SK-N-SH (cell line): ENCODE measurements around the gene MTCH2. TPM values are rescaled to one million over a fixed set of nuclear protein-coding genes. Genes with fewer than 3 reads are reported as not detected.

Experiments
- CTCF ChIA-PET: fragments of 300-600, 350-600 bp; formaldehyde crosslinking; extraction: SDS; loops from one replicate; lab custom pipeline; 2021; lab: Yijun Ruan, JAX
- POLR2A ChIA-PET: fragments of 350-600 bp; sonication (Branson Sonifier 250); formaldehyde crosslinking; extraction: SDS; loops from one replicate; lab custom pipeline; 2020; ENCODE audit warnings: antibody characterized with exemption, inconsistent platforms; lab: Yijun Ruan, JAX
- DNase-seq: peaks from one replicate; pipeline ENCODE4 v3.0.0; 2012
- H2AFZ ChIP-seq: fragments of 200-600 bp; sonication (generic); 2 replicates; pipeline ENCODE4 v1.8.1; 2016; ENCODE audit warnings: antibody characterized with exemption, mild to moderate bottlenecking, low read depth
- H3F3A ChIP-seq: fragments of 200-600 bp; sonication (generic); replicated peaks from 2 replicates; pipeline ENCODE3; 2016; ENCODE audit warnings: antibody characterized with exemption, mild to moderate bottlenecking; ENCODE audit not compliant: insufficient read depth
- H3K27ac ChIP-seq, 2 experiments: fragments of 200-500 bp in 1 of 2; fragments of 200-600 bp in 1 of 2; sonication (Bioruptor generic) in 1 of 2; sonication (generic), shearing (Covaris generic) in 1 of 2; 2 replicates each; pipeline versions ENCODE4 v1.5.1 to v1.6.1; 2014 to 2016; ENCODE audit warnings: low read depth in 2 of 2, inconsistent platforms in 1 of 2, low read length in 1 of 2, mild to moderate bottlenecking in 1 of 2, mixed read lengths in 1 of 2
- H3K27me3 ChIP-seq: fragments of 200-600 bp; sonication (generic), shearing (Covaris generic); 2 replicates; pipeline ENCODE4 v1.6.1; 2016; ENCODE audit warnings: mixed run types; ENCODE audit not compliant: insufficient read depth
- H3K36me3 ChIP-seq, 2 experiments: fragments of 200-500 bp in 1 of 2; fragments of 200-600 bp in 1 of 2; sonication (Bioruptor generic) in 1 of 2; sonication (generic) in 1 of 2; replicated peaks in 1 of 2; 2 replicates each; pipeline versions ENCODE3 to v1.5.1; 2014 to 2016; ENCODE audit warnings: low read length in 1 of 2, mild to moderate bottlenecking in 1 of 2; ENCODE audit not compliant: insufficient read depth in 2 of 2, control insufficient read depth in 1 of 2
- H3K4me1 ChIP-seq, 2 experiments: fragments of 200-500 bp in 1 of 2; fragments of 200-600 bp in 1 of 2; sonication (Bioruptor generic) in 1 of 2; sonication (generic), shearing (Covaris generic) in 1 of 2; 2 replicates each; pipeline versions ENCODE4 v1.5.1 to v1.6.1; 2014 to 2016; ENCODE audit warnings: low read depth in 1 of 2, low read length in 1 of 2, mixed run types in 1 of 2; ENCODE audit not compliant: insufficient read depth in 2 of 2, control insufficient read depth in 1 of 2
- H3K4me2 ChIP-seq: fragments of 200-600 bp; sonication (generic), shearing (Covaris generic); 2 replicates; pipeline ENCODE4 v1.6.1; 2017; ENCODE audit warnings: mixed run types
- H3K4me3 ChIP-seq, 2 experiments: fragments of 200-500 bp in 1 of 2; fragments of 200-600 bp in 1 of 2; sonication (Bioruptor generic) in 1 of 2; sonication (generic), shearing (Covaris generic) in 1 of 2; 2 replicates each; pipeline versions ENCODE4 v1.5.1 to v1.8.1; 2014 to 2016; ENCODE audit warnings: low read depth in 2 of 2, inconsistent platforms in 1 of 2, low read length in 1 of 2, mild to moderate bottlenecking in 1 of 2, mixed read lengths in 1 of 2, moderate library complexity in 1 of 2
- H3K79me2 ChIP-seq: fragments of 200-600 bp; sonication (generic); 2 replicates; pipeline ENCODE4 v1.8.1; 2017; ENCODE audit warnings: mild to moderate bottlenecking; ENCODE audit not compliant: insufficient read depth
- H3K9ac ChIP-seq: fragments of 200-600 bp; sonication (generic); 2 replicates; pipeline ENCODE4 v1.6.1; 2017; ENCODE audit warnings: mixed run types
- H3K9me2 ChIP-seq: fragments of 200-600 bp; sonication (generic); 2 replicates; pipeline ENCODE4 v1.6.1; 2017; ENCODE audit warnings: mixed run types
- H3K9me3 ChIP-seq: fragments of 200-600 bp; sonication (generic); 2 replicates; pipeline ENCODE4 v1.6.1; 2017; ENCODE audit warnings: mixed run types, mild to moderate bottlenecking, moderate library complexity
- H4K20me1 ChIP-seq: fragments of 200-600 bp; sonication (generic); 2 replicates; pipeline ENCODE4 v1.6.1; 2017; ENCODE audit warnings: mild to moderate bottlenecking, mixed run types; ENCODE audit not compliant: insufficient read depth
- GATA2 ChIP-seq: sonication (generic); formaldehyde crosslinking; IDR thresholded peaks from 2 replicates; pipeline ENCODE4 v1.5.0; 2020; ENCODE audit warnings: mild to moderate bottlenecking, missing genetic modification reagents
- IRF3 ChIP-seq: fragments of 150-350 bp; IDR thresholded peaks from 2 replicates; pipeline ENCODE4 v1.6.1; 2016; ENCODE audit warnings: mild to moderate bottlenecking, low read depth, low read length
- NRF1 ChIP-seq: IDR thresholded peaks from 2 replicates; pipeline ENCODE4 v1.6.1; 2012; ENCODE audit warnings: low read depth, mild to moderate bottlenecking, low read length
- RAD21 ChIP-seq: IDR thresholded peaks from 2 replicates; pipeline ENCODE4 v1.6.1; 2012; ENCODE audit warnings: mild to moderate bottlenecking, low read length
- RXRA ChIP-seq: IDR thresholded peaks from 2 replicates; pipeline ENCODE4 v1.4.0; 2012; ENCODE audit warnings: low read depth, mild to moderate bottlenecking, borderline replicate concordance
- SIN3A ChIP-seq: IDR thresholded peaks from 2 replicates; pipeline ENCODE4 v1.6.1; 2012; ENCODE audit warnings: low read depth, mild to moderate bottlenecking, low read length, moderate library complexity, borderline replicate concordance
- SMC3 ChIP-seq: IDR thresholded peaks from 2 replicates; pipeline ENCODE4 v1.6.1; 2012; ENCODE audit warnings: low read depth, low read length, improper control_type of control experiment
- TCF12 ChIP-seq: IDR thresholded peaks from 2 replicates; pipeline ENCODE4 v1.4.0; 2012
- TEAD4 ChIP-seq: IDR thresholded peaks from 2 replicates; pipeline ENCODE4 v1.4.0; 2012; ENCODE audit warnings: mild to moderate bottlenecking, borderline replicate concordance; ENCODE audit not compliant: insufficient read depth
- WGBS: methylation state at CpG from one replicate; pipeline ENCODE4 v1.1.6; 2017; ENCODE audit warnings: low lambda C conversion rate; 5-methylcytosine and 5-hydroxymethylcytosine counted together
- polyA plus RNA-seq, 3 experiments: library from polyadenylated mRNA; depleted of rRNA; stranded (reverse); fragments of >200 nt; gene quantifications; 2 replicates each; pipeline ENCODE4 v1.2.3, GENCODE V29; 2012
- TF ChIP-seq, protein P1 (sequence below): IDR thresholded peaks from 2 replicates; pipeline ENCODE4 v1.4.0; 2012; ENCODE audit warnings: low read depth, borderline replicate concordance
- TF ChIP-seq, protein P2 (sequence below): fragments of 150-350 bp; IDR thresholded peaks from 2 replicates; pipeline ENCODE4 v1.6.1; 2017; ENCODE audit warnings: antibody characterized with exemption, low read length, low read depth, borderline replicate concordance
- TF ChIP-seq, protein P3 (sequence below): fragments of 200-600 bp; sonication (generic); IDR thresholded peaks from 2 replicates; pipeline ENCODE4 v1.6.1; 2017; ENCODE audit warnings: antibody characterized with exemption, mild to moderate bottlenecking, moderate library complexity

The MTCH2 gene
- polyA plus RNA-seq, 1 of the 3 experiments (the other 2 are of a cell fraction): 132 TPM

DNA sequence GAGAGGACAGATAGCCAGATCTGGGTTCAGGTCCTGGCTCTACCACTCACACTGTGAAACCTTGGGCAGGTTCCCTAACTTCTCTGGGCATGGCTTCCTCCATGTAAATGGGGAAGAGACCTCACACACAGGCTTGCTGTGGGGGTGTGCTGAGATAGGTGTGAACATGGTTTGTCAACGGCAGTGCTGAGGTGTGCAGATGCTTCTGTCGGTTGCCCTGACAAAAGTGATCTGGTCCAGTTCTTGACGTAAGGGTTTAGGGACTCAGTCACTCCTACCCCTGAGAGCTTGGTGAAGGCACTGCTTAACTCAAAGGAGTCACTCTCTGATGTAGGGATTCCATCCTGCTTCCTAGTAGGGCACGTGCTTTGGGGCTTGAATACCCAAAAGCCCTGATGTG, 50.1 kb downstream of the MTCH2 start:
- H3K9ac ChIP-seq: no peak overlapping the region
- WGBS: 85% methylated on average over 4 of the region's 4 CpGs
- H3K27ac ChIP-seq: no peak overlapping the region
- H2AFZ ChIP-seq: no peak overlapping the region
- no peak for TF ChIP-seq RXRA
- TF ChIP-seq, protein P1, sequence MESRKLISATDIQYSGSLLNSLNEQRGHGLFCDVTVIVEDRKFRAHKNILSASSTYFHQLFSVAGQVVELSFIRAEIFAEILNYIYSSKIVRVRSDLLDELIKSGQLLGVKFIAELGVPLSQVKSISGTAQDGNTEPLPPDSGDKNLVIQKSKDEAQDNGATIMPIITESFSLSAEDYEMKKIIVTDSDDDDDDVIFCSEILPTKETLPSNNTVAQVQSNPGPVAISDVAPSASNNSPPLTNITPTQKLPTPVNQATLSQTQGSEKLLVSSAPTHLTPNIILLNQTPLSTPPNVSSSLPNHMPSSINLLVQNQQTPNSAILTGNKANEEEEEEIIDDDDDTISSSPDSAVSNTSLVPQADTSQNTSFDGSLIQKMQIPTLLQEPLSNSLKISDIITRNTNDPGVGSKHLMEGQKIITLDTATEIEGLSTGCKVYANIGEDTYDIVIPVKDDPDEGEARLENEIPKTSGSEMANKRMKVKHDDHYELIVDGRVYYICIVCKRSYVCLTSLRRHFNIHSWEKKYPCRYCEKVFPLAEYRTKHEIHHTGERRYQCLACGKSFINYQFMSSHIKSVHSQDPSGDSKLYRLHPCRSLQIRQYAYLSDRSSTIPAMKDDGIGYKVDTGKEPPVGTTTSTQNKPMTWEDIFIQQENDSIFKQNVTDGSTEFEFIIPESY: no peak
- TF ChIP-seq RAD21: no peak
- TF ChIP-seq NRF1: no peak
- TF ChIP-seq IRF3: no peak
- TF ChIP-seq, all 33 proteins: peak for 0
- DNase-seq: no peak
- ChIA-PET POLR2A (no interaction called here), CTCF (interaction anchor here (0.9 to 1.1 kb wide), 2 partner anchors 25 to 40 kb away, joined by 3 read pairs; no protein-coding TSS in a partner anchor)
- Histone ChIP-seq H3K79me2 (no peaks in the 10 kb centered on the region), H3K9me2 (no peaks in the 10 kb centered on the region), H3K4me1 (peaks cover 0 to 9% of the 10 kb centered on the region in 2 experiments; a peak in 1 of 4 replicates), H3K4me2 (no peak overlapping the region), H3K4me3 (no peak overlapping the region), H3K9me3 (no peaks in the 10 kb centered on the region), H3F3A (no peaks in the 10 kb centered on the region), H3K36me3 (no peaks in the 10 kb centered on the region), H3K27me3 (peaks cover 13% of the 10 kb centered on the region; the same call in 1 of the 2 replicates), H4K20me1 (no peaks in the 10 kb centered on the region)

DNA sequence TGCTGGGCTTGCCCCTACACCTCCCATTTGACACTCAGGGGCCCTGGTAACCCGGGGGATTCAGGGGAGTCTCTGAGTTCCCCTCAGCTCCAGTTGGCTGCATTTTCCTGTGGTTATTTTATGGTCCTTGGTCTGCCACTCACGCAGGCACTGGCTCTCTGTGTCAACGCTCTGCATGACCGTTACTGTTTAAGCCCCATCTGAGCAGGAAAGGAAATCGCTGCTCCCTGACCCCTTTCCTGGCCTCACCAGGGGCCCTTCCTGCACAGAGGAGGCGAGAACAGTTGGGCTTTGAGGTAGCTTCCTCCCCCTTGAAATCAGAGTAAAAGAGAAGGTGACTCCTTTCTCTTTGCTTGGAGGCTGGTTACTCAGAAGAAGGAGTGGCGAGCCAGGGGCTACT, 50.6 kb downstream of the MTCH2 start:
- Histone ChIP-seq H3K4me3 (no peak overlapping the region), H3K27ac (no peak overlapping the region), H4K20me1 (no peaks in the 10 kb centered on the region), H3K4me1 (peaks cover 0 to 9% of the 10 kb centered on the region in 2 experiments; a peak in 1 of 4 replicates), H3K36me3 (no peaks in the 10 kb centered on the region), H3K4me2 (no peak overlapping the region), H3F3A (no peaks in the 10 kb centered on the region), H3K9ac (no peak overlapping the region), H3K9me3 (no peaks in the 10 kb centered on the region), H3K27me3 (peaks cover 13% of the 10 kb centered on the region; the same call in 1 of the 2 replicates), H3K9me2 (no peaks in the 10 kb centered on the region), H2AFZ (no peak overlapping the region), H3K79me2 (no peaks in the 10 kb centered on the region)
- POLR2A ChIA-PET: no interaction called here
- CTCF ChIA-PET: interaction anchor here (1.1 kb wide), 1 partner anchor 26 kb away, joined by 3 read pairs; no protein-coding TSS in a partner anchor
- TF ChIP-seq TEAD4: no peak
- TF ChIP-seq, protein P2, sequence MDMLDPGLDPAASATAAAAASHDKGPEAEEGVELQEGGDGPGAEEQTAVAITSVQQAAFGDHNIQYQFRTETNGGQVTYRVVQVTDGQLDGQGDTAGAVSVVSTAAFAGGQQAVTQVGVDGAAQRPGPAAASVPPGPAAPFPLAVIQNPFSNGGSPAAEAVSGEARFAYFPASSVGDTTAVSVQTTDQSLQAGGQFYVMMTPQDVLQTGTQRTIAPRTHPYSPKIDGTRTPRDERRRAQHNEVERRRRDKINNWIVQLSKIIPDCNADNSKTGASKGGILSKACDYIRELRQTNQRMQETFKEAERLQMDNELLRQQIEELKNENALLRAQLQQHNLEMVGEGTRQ: no peak
- TF ChIP-seq, protein P3, sequence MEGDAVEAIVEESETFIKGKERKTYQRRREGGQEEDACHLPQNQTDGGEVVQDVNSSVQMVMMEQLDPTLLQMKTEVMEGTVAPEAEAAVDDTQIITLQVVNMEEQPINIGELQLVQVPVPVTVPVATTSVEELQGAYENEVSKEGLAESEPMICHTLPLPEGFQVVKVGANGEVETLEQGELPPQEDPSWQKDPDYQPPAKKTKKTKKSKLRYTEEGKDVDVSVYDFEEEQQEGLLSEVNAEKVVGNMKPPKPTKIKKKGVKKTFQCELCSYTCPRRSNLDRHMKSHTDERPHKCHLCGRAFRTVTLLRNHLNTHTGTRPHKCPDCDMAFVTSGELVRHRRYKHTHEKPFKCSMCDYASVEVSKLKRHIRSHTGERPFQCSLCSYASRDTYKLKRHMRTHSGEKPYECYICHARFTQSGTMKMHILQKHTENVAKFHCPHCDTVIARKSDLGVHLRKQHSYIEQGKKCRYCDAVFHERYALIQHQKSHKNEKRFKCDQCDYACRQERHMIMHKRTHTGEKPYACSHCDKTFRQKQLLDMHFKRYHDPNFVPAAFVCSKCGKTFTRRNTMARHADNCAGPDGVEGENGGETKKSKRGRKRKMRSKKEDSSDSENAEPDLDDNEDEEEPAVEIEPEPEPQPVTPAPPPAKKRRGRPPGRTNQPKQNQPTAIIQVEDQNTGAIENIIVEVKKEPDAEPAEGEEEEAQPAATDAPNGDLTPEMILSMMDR: no peak
- no peak for TF ChIP-seq SMC3
- TF ChIP-seq GATA2 (CRISPR knock-in tag): no peak
- TF ChIP-seq RAD21: no peak
- TF ChIP-seq TCF12: no peak
- no peak for TF ChIP-seq SIN3A
- WGBS: 77% methylated on average over 5 of the region's 7 CpGs
- no peak for DNase-seq
